NK-92 (cell line): ENCODE data around the gene DDX20.

ENCODE experiments used
- DNase-seq: peaks from one replicate; lab custom pipeline; 2025; ENCODE audit not compliant: unreplicated experiment; lab: John Stamatoyannopoulos, UW

The DDX20 gene

DNA sequence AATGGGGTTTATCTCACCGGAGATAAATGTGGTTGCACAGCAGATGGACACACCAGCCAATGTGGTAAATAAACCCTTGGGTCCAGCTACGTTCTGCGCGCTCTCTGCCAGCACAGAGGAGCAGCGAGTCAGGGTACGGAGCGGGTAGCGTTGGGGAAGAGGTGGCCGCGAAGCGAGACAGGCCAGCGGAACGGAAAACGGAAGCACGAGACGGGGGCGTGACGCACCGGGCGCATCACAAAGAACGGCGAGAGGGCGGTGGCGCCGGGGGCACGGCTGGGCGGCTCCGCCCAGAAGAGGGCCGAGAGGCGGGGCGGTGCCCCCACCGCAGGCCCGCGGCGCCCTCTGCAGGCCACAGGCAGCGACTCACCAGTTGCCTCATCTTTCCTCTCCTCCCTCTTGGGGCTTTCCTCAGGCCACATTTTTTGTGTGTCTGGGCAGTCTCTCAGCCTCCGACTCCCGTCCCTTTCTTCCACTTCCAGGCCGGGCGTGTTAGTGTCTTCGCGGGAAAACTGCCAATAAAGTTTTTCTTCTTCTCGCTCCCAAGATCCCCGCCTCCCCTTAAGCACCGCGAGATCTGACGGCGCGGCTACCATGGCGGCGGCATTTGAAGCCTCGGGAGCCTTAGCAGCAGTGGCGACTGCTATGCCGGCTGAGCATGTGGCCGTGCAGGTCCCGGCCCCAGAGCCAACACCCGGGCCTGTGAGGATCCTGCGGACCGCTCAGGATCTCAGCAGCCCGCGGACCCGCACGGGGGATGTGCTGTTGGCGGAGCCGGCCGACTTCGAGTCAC lies at the start of gene DDX20:
TSS of gene DDX20 (plus strand) at position 571 of the 793 bp plus-strand sequence. CDS start at position 595, 24 bp downstream.
- DNase-seq = peak; percentile 69

DNA sequence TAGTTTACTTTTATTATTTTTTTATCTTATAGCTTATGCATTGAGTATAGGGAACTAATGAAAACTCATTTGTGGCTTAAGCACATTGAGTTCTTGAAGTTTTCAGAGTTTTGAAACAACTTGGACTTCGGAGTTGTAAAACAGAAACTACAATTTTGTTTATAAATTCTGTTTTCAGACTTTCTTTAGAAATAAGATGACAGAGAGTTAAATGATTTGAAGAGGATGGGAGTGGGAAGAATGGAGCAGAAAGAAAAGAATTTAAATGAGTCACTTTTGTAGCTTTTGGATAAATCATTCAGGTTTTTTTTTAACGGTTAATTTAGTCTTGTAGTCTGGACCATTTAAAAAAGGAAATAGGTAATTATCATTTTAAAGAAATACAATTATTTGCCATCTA lies 48.8 kb upstream of the DDX20 start:
- no peak for DNase-seq

DNA sequence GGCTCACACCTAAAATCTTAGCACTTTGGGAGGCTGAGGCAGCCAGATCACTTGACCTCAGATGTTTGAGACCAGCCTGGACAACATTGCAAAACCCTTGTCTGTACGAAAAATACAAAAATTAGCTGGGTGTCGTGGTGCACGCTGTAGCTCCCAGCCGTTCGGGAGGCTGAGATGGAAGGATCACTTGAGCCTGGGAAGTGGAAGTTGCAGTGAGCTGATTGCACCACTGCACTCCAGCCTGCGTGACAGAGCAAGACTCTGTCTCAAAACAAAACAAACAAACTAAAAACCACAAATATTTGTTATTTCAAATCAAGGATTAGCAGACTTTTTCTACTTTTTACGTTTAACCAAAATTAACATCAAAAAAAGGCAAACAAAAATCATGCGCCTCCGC lies 47.8 kb upstream of the DDX20 start:
- no peak for DNase-seq

GRCh38 chr1:111709986-111710385 lies 45.7 kb upstream of the DDX20 start:
- no peak for DNase-seq

DNA sequence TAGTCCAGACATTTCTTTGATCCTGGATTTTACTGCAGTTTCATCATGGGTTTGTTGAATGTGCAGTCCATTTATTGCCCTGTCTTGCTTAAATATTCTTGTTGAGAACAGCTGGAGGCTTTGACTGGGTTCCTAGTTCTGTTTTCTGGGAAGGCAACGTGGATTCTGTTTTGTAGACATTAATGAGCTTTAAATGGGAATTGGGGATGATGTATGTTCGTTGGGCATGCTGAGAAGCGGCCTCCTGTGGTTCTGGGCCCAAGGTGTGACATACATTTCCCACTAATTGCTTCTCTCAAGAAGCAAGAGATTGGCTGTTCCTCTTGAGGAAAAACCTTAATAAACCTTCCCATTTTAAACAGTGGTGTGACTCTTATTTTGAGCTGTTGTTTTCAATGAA lies 39.4 kb upstream of the DDX20 start:
- no peak for DNase-seq

DNA sequence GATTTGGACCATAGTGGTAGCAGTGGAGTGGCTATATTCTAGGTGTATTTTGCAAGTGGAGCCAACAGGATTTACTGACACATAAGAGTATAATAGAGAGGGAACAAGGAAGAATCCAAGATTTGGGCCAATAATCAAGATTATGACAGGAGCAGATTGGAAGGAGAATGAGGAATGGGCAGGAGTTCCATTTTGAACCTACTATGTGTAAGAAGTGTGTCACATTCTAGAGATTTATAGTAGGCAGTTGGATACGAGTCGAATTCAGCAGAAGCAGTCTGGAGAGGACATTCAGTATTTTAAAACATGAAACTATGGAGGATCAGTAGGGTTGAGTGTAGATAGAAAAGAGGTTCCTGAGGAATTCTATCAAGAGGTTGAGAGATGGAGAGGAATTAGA lies 38.3 kb upstream of the DDX20 start:
- DNase-seq = no peak

GRCh38 chr1:111719135-111719534 lies 36.6 kb upstream of the DDX20 start:
- no peak for DNase-seq

GRCh38 chr1:111719674-111720132 lies 36.0 kb upstream of the DDX20 start:
- DNase-seq = no peak

GRCh38 chr1:111720274-111720976 lies 35.3 kb upstream of the DDX20 start:
- DNase-seq = no peak

GRCh38 chr1:111720977-111721786 lies 34.5 kb upstream of the DDX20 start:
- no peak for DNase-seq

DNA sequence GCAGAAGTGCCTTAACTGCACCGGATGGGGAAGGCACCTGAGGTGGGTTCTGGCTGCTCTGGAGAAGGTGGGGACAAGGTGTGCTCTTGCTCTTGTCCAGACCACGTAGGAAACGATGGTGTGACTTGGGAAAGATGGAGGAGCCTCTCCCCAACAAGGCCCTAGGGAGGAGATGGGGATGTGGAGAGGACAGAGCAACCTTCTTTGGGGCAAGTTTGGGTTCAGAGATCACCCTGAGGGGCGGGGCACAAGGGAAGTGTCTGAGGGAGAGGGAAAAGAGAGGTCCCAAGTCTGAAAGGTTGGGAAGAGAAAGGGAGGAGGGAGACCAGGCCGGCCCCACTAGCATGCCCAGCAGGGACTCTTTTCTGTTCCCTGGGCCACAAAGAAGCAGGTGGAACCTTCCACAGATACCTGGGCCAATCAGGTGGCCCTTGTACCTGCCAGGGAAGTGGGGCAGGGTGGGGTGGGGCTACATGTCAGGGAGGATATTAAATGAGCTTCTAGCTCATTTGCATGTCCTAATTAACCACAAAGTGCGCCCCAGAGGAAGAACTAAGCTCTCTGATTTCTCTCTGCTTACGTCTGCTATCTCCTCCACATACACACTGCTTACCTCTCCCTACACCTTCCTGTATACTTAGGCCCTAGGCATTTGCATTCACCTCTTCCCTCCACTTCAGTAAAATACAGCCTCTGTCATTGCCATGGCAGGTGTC lies 32.5 kb upstream of the DDX20 start:
- no peak for DNase-seq

DNA sequence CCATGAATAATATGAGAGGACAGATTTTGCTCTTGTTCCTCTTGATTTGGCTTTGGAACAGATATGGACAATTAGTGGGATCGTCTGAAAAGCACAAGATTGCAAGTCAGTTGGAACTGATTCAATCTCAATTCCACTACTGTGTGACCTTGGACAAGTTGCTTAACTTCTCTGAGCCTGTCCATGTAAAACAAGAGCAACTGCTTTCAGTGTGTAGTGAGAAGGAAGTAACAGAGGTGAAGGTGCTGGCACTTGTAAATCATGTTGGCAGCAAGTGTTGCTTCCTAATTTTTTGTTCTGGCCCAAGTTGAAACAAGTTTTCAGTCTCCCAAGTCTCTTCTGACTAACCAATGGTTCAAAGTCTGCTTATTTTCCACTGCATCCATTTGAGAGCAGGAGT lies 31.8 kb upstream of the DDX20 start:
- no peak for DNase-seq

DNA sequence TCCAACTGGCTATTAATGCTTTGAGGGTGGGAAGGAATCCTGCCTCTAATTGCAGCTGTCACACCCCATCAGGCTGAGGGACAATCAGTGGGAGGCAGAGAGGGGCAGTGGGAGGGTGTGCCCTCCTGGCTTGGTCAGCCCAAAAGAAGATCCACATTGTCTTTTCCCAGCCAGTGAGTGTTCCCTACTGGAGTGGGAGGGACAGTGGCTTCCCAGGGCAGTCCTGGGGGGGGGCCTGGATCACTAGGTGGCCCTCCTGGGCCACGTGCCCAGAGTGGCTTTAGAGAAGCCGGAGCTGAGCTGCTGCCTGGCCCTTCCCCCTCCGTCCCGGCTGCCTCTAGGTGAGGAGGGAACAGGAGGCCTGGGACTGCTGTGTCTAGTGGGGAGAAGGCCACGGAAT lies 30.5 kb upstream of the DDX20 start:
- no peak for DNase-seq

DNA sequence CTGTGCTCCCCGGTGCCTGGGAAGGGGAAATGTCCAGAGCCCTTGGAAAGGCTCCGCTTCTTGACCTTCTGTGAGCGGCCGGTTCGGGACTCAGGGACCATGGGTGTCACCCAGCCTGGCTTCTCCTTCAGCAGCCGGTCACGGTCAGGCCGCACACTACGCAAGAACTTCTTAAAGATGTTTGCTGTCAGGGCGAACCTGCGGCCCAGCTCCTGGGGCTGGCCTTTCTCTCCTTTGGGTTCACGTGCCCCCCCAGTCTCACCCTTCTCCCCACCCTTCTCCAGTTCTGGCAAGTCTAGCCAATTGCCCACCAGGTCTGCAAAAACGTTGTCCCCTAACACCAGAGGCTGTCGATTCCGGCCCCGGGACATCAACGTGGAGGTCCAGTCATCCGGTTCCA lies 28.6 kb upstream of the DDX20 start:
- no peak for DNase-seq

DNA sequence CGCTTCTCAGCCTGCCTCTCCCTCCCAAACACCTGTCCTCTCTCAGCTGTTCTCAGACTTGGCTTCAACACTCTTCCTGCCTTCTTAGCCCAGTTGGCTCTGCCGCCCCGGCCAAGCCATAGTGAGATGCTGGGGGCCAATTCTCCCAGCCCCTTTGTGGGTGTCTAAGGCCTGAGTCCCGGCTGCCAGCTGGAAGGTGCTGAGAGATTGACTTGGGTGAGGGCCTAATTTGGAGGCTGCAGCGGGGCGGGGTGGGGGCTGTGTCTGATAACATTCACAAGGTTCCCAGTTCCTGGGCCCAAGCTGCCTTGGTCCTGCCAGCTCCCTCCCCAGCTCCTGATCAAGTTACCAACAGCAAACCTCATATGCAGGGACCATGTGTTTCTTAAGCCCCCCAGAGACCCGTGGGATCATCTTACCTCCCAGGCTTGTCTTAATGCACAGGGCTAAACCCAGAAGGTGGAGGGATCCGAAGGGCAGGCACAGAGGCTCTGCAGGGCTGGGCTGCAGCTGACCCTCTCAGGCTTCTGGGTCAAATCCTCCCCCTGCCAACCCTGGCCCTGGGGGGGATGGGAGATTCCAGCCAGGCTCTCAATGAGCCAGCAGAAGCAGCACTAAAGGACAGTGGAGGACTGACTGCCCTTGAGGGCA lies 26.3 kb upstream of the DDX20 start:
- no peak for DNase-seq

- no peak for DNase-seq
Measured at GRCh38 chr1:111729946-111730681, 25.6 kb upstream of the DDX20 start.

DNA sequence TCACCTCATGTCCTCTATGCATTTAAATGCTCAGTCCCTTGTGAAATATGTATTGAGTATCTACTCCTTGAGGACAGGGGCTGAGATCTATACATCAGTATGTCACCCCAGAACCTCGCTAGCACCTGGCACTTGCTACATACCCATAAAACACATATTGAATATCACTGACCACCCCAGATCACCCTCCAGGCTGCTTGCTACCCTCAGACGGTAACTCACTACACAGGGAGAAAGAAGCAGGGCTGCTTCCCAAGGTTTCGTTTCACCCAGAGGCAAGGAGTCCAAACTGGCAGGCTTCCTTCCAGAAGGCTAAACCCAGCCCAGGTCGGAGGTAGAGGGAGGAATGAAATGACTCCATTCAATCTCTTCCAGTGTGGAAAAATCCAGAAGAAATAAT lies 25.0 kb upstream of the DDX20 start:
- DNase-seq = no peak

DNA sequence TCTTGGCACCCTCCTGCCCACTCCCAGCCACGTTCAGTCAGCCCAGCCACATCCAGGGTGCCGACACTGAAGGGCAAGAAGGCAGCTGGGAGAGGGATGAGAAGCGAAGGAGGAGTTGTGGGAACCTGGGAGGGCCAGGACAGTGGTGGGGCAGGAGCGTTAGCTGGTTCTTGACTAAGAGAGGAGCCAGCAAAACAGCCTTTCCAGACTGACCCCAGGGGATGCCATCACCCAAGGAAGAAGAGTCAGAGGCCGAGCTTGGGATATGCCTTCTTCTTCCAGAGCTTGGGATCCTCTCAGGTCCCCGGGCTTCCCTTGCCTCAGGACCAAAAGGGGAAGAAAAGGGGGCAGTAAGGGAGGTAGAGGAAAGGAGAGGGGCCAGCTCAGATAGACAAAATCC lies 23.7 kb upstream of the DDX20 start:
- DNase-seq = no peak

DNA sequence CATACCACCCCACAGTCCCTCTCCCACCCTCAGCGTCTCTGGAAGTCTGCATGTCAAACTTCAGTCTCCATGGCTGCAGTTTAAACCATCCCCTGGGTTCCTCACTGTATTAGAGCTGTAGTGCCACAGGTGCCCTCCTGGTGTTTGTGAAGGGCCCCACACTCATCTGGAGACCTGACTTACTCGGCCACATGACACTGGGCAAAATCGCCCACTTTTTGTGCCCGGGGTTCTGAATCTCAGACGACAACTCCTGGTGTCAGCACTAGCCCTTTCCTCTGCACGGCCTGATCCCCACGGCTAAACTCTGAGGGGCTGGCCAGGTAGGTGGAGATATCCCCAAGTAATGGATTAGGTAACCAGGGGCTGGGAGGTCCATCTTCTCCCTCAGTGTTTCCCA lies 23.0 kb upstream of the DDX20 start:
- no peak for DNase-seq
